Ureter (tissue), 1 donor: Measurements from ENCODE around the gene KRTAP4-7. TPM values are rescaled to one million over a fixed set of nuclear protein-coding genes. Genes with fewer than 3 reads are reported as not detected.
"Not testable (repeated sequence)": the region's sequence is repeated elsewhere in the genome, so short reads cannot be mapped to it uniquely, and the experiment has no call there.

Experiments used
- DNase-seq: peaks from one replicate; pipeline ENCODE4 v3.0.0-alpha.2; 2020; ENCODE audit warnings: low spot score
- total RNA-seq: library from RNA; stranded (reverse); gene quantifications from one replicate; pipeline ENCODE4 v1.2.4, GENCODE V29; 2023
- donor health status: DM: yes; HTN: yes; CAD: no.

KRTAP4-7 gene
- not detected for total RNA-seq

GRCh38 chr17:41084100-41084856 lies at the start of gene KRTAP4-7:
KRTAP4-7 (plus strand) TSS chr17:41084150; CDS start chr17:41084207, 57 bp downstream.
- DNase-seq: not testable (repeated sequence)

GRCh38 chr17:41034346-41034935 lies 49.5 kb upstream of the KRTAP4-7 start, which contains the start of gene KRTAP1-3:
KRTAP1-3 (minus strand) TSS chr17:41034874; CDS start chr17:41034821, 53 bp downstream.
- not testable (repeated sequence) for DNase-seq

- no peak for DNase-seq
Measured at GRCh38 chr17:41037853-41038350, 46.0 kb upstream of the KRTAP4-7 start.

GRCh38 chr17:41040783-41041571 lies 43.0 kb upstream of the KRTAP4-7 start, which contains the start of gene KRTAP1-1:
KRTAP1-1 (minus strand) TSS chr17:41041450; CDS start chr17:41041397, 53 bp downstream.
- peak; percentile 46 for DNase-seq

- no peak for DNase-seq
Measured at GRCh38 chr17:41042953-41043352, 41.0 kb upstream of the KRTAP4-7 start.

GRCh38 chr17:41046735-41047465 lies 37.0 kb upstream of the KRTAP4-7 start, which contains the start of gene KRTAP2-1:
KRTAP2-1 (minus strand) TSS chr17:41047316; CDS start chr17:41047267, 49 bp downstream.
- not testable (repeated sequence) for DNase-seq

- no peak for DNase-seq
Measured at GRCh38 chr17:41048441-41048840, 35.5 kb upstream of the KRTAP4-7 start.

GRCh38 chr17:41049110-41049509 lies 34.8 kb upstream of the KRTAP4-7 start:
- DNase-seq: no peak

- DNase-seq: no peak
Measured at GRCh38 chr17:41052566-41052965, 31.4 kb upstream of the KRTAP4-7 start.

GRCh38 chr17:41054025-41054424 lies 29.9 kb upstream of the KRTAP4-7 start:
- DNase-seq: no peak

GRCh38 chr17:41054556-41054955 lies 29.4 kb upstream of the KRTAP4-7 start:
- not testable (repeated sequence) for DNase-seq

GRCh38 chr17:41055130-41055529 lies 28.8 kb upstream of the KRTAP4-7 start, which contains the start of gene KRTAP2-2:
KRTAP2-2 (minus strand) TSS chr17:41055230; CDS start chr17:41055211, 19 bp downstream.
- not testable (repeated sequence) for DNase-seq

- no peak for DNase-seq
Measured at GRCh38 chr17:41057547-41057946, 26.4 kb upstream of the KRTAP4-7 start.

GRCh38 chr17:41058741-41059140 lies 25.2 kb upstream of the KRTAP4-7 start:
- DNase-seq: no peak

GRCh38 chr17:41059276-41060051 lies 24.5 kb upstream of the KRTAP4-7 start:
- not testable (repeated sequence) for DNase-seq

- DNase-seq: no peak
Measured at GRCh38 chr17:41060052-41060604, 23.8 kb upstream of the KRTAP4-7 start, which contains the start of gene KRTAP2-3. KRTAP2-3 (minus strand) TSS chr17:41060114; CDS start chr17:41060050, 64 bp downstream.

GRCh38 chr17:41061964-41062363 lies 22.0 kb upstream of the KRTAP4-7 start:
- no peak for DNase-seq

- no peak for DNase-seq
Measured at GRCh38 chr17:41063449-41063848, 20.5 kb upstream of the KRTAP4-7 start.

GRCh38 chr17:41064301-41064700 lies 19.6 kb upstream of the KRTAP4-7 start:
- DNase-seq: no peak
